ENCODE measurements around the gene MTA1.

Gene MTA1

GRCh38 chr14:105418269-105419194 lies 1.1 kb upstream of the MTA1 start:
- DNase-seq (ENCODE audit: low read depth): no peak
- no peak for TF ChIP-seq CTCF (IDR thresholded peaks at IDR 0.05; ENCODE audit: low read depth, low read length)
- TF ChIP-seq POLR2A (IDR thresholded peaks at IDR 0.05; ENCODE audit: extremely low read depth, insufficient read length): no peak
- no peak for TF ChIP-seq MYC (IDR thresholded peaks at IDR 0.05; ENCODE audit: low read depth, low read length)
- no peak for TF ChIP-seq MAX (IDR thresholded peaks at IDR 0.05; ENCODE audit: low read depth, low read length)
- H3K4me3 ChIP-seq (ENCODE audit: low read depth, low read length): no peak overlapping the region

GRCh38 chr14:105420101-105420973 lies 710 bp downstream of the MTA1 start:
- H3K4me3 ChIP-seq (ENCODE audit: low read depth, low read length): peak overlapping the region; percentile 86
- TF ChIP-seq MYC (IDR thresholded peaks at IDR 0.05; ENCODE audit: low read depth, low read length): peak; percentile 31; the same call in 1 of the 2 replicates
- TF ChIP-seq MAX (IDR thresholded peaks at IDR 0.05; ENCODE audit: low read depth, low read length): peak; percentile 48; the same call in 1 of the 2 replicates
- no peak for TF ChIP-seq CTCF (IDR thresholded peaks at IDR 0.05; ENCODE audit: low read depth, low read length)
- peak; percentile 24 for DNase-seq (ENCODE audit: low read depth)

- TF ChIP-seq MAX (IDR thresholded peaks at IDR 0.05; ENCODE audit: low read depth, low read length) (no peak), POLR2A (IDR thresholded peaks at IDR 0.05; ENCODE audit: extremely low read depth, insufficient read length) (no peak), CTCF (IDR thresholded peaks at IDR 0.05; ENCODE audit: low read depth, low read length) (no peak), MYC (IDR thresholded peaks at IDR 0.05; ENCODE audit: low read depth, low read length) (no peak)
- no peak for DNase-seq (ENCODE audit: low read depth)
- H3K4me3 ChIP-seq (ENCODE audit: low read depth, low read length): peak overlapping the region; percentile 86
Observed at GRCh38 chr14:105420974-105421674, 1.5 kb downstream of the MTA1 start.

GRCh38 chr14:105421723-105422615 lies 2.3 kb downstream of the MTA1 start:
- TF ChIP-seq MAX (IDR thresholded peaks at IDR 0.05; ENCODE audit: low read depth, low read length) (peak; percentile 16; the same call in 1 of the 2 replicates), POLR2A (IDR thresholded peaks at IDR 0.05; ENCODE audit: extremely low read depth, insufficient read length) (no peak), CTCF (IDR thresholded peaks at IDR 0.05; ENCODE audit: low read depth, low read length) (no peak)
- DNase-seq (ENCODE audit: low read depth): peak; percentile 64
- peak overlapping the region; percentile 86 for H3K4me3 ChIP-seq (ENCODE audit: low read depth, low read length)

Data from NB4 (cell line).